Measurements from ENCODE around the gene ZNF57.
"Not testable (repeated sequence)": the region's sequence is repeated elsewhere in the genome, so short reads cannot be mapped to it uniquely, and the experiment has no call there.

The ZNF57 gene

DNA sequence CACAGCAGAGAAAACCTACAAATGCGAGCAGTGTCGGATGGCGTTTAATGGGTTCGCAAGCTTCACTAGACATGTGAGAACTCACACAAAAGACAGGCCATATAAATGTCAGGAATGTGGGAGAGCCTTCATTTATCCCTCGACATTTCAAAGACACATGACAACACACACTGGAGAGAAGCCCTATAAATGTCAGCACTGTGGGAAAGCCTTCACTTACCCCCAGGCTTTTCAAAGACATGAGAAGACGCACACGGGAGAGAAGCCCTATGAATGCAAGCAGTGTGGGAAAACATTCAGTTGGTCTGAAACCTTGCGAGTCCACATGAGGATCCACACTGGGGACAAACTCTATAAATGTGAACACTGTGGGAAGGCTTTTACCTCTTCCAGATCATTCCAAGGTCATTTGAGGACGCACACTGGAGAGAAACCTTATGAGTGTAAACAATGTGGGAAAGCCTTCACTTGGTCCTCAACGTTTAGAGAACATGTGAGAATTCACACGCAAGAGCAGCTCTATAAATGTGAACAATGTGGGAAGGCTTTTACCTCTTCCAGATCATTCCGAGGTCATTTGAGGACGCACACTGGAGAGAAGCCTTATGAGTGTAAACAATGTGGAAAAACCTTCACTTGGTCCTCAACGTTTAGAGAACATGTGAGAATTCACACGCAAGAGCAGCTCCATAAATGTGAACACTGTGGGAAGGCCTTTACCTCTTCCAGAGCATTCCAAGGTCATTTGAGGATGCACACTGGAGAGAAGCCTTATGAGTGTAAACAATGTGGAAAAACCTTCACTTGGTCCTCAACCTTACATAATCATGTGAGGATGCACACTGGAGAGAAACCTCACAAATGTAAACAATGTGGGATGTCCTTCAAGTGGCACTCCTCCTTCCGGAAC lies 16.8 kb downstream of the ZNF57 start:
- H3K36me3 Mint-ChIP-seq (ENCODE audit: low read depth) = peaks cover 64% of the 10 kb centered on the region
- H3K27ac Mint-ChIP-seq = no peak overlapping the region
- no peaks in the 10 kb centered on the region for H3K4me1 Mint-ChIP-seq (ENCODE audit: low read depth)
- intact Hi-C loops (cut with micrococcal nuclease) = no loop called here
- H3K4me3 Mint-ChIP-seq = no peak overlapping the region
- H3K27me3 Mint-ChIP-seq = no peaks in the 10 kb centered on the region
- H3K9me3 Mint-ChIP-seq = peaks cover 61% of the 10 kb centered on the region

DNA sequence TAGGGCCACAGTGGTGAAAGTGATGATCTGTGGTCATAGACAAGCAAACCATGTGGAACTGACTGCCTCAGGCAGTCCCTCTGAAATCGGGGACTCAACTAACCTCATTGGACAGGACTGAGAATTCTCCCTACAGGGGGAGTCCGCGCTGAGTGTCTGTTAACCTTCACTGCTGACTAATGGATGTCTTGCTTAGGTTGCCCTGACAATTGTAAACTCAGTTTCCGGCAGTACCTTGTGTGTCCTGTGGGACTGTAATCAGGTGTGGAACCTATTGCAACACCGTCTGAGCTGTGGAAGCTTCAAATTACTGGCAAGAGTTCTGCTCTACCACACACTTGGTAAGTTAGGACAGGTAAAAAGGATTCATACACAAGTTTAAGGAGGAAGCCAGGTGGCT lies 22.3 kb downstream of the ZNF57 start:
- intact Hi-C loops (cut with micrococcal nuclease) = no loop called here
- H3K4me1 Mint-ChIP-seq (ENCODE audit: low read depth) = no peaks in the 10 kb centered on the region
- no peaks in the 10 kb centered on the region for H3K27me3 Mint-ChIP-seq
- H3K9me3 Mint-ChIP-seq = peaks cover 30% of the 10 kb centered on the region
- H3K36me3 Mint-ChIP-seq (ENCODE audit: low read depth) = peaks cover 27% of the 10 kb centered on the region
- no peak overlapping the region for H3K27ac Mint-ChIP-seq
- no peak overlapping the region for H3K4me3 Mint-ChIP-seq

DNA sequence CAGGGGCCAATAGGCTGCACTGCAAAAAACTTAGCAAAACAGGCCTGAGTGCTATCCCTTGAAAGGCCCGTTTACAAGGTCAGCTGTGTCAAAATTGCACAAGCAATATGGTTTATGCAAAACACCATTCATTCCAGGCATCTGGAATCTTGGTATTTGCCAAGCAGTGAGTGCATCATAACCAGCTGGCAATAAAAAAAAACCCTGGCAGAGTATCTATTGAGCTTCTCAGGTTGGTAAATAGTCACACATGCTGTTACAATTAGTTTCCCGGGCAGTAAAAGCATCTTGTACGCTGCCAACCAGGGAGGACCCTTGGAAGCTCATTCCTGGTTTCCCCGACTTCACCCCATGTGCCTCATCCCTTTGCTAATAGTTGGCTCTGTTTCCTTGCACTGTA lies 22.8 kb downstream of the ZNF57 start:
- Mint-ChIP-seq H3K27me3 (no peaks in the 10 kb centered on the region), H3K9me3 (peaks cover 25% of the 10 kb centered on the region), H3K4me1 (ENCODE audit: low read depth) (no peaks in the 10 kb centered on the region), H3K36me3 (ENCODE audit: low read depth) (peaks cover 22% of the 10 kb centered on the region), H3K27ac (no peak overlapping the region), H3K4me3 (no peak overlapping the region)
- intact Hi-C loops (cut with micrococcal nuclease) = no loop called here

DNA sequence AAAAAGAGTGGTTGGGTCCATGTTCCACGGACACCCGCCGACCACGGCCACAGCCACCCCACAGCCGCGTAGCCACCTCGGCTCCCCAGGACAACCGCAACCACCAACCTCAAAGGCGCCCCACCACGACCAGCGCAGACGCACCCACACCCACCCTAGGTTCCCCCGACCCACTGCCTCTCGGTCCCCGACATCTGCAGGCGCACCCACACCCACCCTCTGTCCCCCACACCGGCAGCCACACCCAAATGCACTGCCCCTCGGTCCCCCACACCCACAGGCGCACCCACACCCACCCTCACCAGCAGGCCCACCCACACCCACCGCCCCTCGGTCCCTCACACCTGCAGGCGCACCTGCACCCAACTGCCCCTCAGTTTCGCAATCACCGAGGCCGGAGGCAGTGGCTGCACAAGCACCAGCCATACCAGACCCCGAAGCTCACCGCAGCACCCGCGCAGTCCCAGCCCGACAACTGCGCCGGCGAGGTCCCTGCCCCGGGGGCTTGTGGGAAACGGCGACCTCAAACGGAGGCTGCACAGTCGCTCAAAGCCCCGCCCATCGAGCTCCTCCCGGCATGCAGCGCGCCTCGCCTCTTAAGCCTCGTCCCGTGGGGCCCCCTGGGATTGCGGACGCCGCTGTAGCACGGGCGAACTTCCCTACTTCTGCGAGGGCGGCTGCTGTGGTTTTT lies 25.8 kb downstream of the ZNF57 start:
- Mint-ChIP-seq H3K4me1 (ENCODE audit: low read depth) (no peaks in the 10 kb centered on the region), H3K9me3 (peaks cover 31% of the 10 kb centered on the region)

DNA sequence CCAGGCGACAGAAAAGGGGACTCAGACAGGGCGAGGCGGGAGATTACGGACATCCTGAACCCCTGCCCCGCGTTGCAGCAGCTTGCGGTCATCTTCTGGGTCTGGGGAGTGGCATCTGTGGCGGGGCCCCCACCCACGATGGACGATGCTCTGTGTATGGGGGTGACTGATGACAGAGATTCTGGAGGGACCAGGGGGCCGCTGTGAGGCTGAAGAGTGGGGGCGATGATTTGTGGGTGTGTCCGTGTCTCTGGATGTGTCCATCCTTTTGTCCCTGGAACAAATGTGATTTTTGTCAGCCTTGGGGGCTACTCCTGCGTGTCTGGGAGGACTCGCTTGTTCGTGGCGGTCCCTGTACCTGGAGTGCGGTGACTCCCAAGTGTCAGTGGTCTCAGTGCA lies 26.3 kb downstream of the ZNF57 start:
- Mint-ChIP-seq H3K27ac (no peak overlapping the region), H3K27me3 (no peaks in the 10 kb centered on the region), H3K9me3 (peaks cover 36% of the 10 kb centered on the region)

More for the DNA sequence above, 25.8 kb downstream of the ZNF57 start:
- Mint-ChIP-seq H3K27me3 (no peaks in the 10 kb centered on the region), H3K36me3 (ENCODE audit: low read depth) (peaks cover 36% of the 10 kb centered on the region), H3K27ac (no peak overlapping the region), H3K4me3 (no peak overlapping the region)
- intact Hi-C loops (cut with micrococcal nuclease) = no loop called here

DNA sequence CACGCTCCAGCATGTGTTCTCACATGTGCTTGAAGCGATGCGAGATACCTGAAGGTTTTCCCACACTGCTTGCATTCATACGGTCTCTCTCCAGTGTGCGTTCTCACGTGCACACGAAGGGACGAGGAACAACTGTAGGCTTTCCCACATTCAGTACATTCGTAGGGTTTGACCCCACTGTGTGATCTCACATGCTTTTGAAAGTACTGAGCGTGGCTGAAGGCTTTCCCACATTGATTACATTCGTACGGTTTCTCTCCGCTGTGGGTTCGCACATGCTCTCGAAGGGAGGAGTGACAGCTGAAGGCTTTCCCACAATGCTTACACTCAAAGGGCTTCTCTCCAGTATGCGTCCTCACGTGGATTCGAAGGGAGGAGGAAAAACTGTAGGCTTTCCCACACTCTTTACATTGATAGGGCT lies 32.8 kb downstream of the ZNF57 start:
- no peaks in the 10 kb centered on the region for H3K27me3 Mint-ChIP-seq
- H3K36me3 Mint-ChIP-seq (ENCODE audit: low read depth) = peaks cover 85% of the 10 kb centered on the region
- intact Hi-C loops (cut with micrococcal nuclease) = loop anchor here (10.0 kb wide), 1 partner anchor 89 kb away; the partner anchor contains the start of gene ZNF555
- no peak overlapping the region for H3K27ac Mint-ChIP-seq
- no peak overlapping the region for H3K4me3 Mint-ChIP-seq
- H3K4me1 Mint-ChIP-seq (ENCODE audit: low read depth) = no peaks in the 10 kb centered on the region
- H3K9me3 Mint-ChIP-seq = peaks cover 68% of the 10 kb centered on the region

More for the DNA sequence above, 26.3 kb downstream of the ZNF57 start:
- intact Hi-C loops (cut with micrococcal nuclease) = no loop called here
- no peaks in the 10 kb centered on the region for H3K4me1 Mint-ChIP-seq (ENCODE audit: low read depth)
- H3K4me3 Mint-ChIP-seq = no peak overlapping the region
- H3K36me3 Mint-ChIP-seq (ENCODE audit: low read depth) = peaks cover 39% of the 10 kb centered on the region

DNA sequence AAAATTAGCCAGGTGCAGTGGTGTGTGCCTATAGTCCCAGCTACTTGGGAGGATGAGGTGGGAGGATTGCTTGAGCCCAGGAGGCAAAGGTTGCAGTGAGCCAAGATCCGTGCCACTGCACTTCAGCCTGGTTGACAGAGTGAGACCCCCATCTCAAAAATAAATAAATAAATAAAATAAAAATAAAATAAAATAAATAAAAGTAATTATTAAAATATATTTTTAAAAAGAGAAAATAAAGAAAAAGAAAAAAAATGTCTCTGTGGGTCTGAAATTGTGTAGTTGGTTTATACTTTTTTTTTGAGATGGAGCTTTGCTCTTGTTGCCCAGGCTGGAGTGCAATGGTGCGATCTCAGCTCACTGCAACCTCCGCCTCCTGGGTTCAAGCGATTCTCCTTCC lies 35.1 kb downstream of the ZNF57 start:
- not testable (repeated sequence) for H3K27me3 Mint-ChIP-seq; H3K4me1 Mint-ChIP-seq (ENCODE audit: low read depth); H3K27ac Mint-ChIP-seq; H3K4me3 Mint-ChIP-seq
- Mint-ChIP-seq H3K36me3 (ENCODE audit: low read depth) (peaks cover 82% of the 10 kb centered on the region), H3K9me3 (peaks cover 60% of the 10 kb centered on the region)
- intact Hi-C loops (cut with micrococcal nuclease) = loop anchor here (10.0 kb wide), 1 partner anchor 91 kb away; the partner anchor contains the start of gene ZNF555

DNA sequence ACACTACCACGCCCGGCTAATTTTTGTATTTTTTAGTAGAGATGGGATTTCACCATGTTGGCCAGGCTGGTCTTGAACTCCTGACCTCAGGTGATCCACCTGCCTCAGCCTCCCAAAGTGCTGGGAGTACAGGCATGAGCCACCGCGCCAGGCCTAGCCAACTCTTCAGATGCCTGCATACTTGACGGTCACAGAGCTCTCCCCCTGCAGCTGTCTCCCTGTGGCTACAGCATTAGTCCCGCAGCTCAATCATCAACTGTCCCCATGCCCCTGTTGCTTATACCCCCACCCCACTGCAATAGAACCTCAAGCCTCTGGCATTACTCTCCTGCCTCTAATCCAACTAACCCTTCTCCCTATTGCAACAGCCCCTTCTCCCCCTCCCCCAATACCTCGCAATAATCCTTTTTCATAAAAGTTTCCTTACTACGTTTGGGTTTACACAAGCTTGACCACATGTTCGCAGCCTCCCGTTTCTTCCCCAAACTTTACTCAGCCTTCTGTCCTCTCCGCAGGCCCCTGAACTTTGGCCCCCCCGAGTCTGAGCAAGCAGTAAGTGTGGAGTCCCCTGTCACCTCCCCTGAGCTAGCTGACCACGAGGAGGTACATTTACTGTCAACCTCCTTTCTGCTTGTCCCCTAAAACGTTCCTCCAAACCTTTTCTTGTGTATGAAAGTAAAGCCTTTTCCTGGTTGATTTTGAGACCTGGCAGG lies 42.4 kb downstream of the ZNF57 start:
- no peaks in the 10 kb centered on the region for H3K9me3 Mint-ChIP-seq
- intact Hi-C loops (cut with micrococcal nuclease) = no loop called here
- H3K4me1 Mint-ChIP-seq (ENCODE audit: low read depth) = peaks cover 23% of the 10 kb centered on the region
- H3K27ac Mint-ChIP-seq = peak overlapping the region; percentile 99
- H3K36me3 Mint-ChIP-seq (ENCODE audit: low read depth) = peaks cover 40% of the 10 kb centered on the region
- H3K27me3 Mint-ChIP-seq = no peaks in the 10 kb centered on the region
- no peak overlapping the region for H3K4me3 Mint-ChIP-seq

DNA sequence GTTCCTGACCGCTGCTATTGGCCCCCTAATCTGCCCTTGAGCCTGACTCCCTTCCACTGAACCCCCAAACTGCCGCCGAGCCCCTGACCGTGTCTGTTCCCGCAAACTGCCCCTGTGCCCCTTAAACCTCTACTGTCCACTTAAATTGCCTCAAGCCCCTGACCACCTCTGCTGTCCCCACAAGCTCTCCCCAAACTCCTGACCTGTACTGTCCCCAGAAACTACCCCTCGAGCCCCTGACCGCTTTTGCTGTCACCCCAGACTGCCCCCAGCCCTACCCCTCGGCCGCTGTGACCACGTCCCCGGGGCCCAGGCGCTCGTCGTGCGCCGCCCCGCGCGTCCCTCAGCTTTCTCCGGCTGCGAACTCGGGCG lies 43.7 kb downstream of the ZNF57 start:
- H3K9me3 Mint-ChIP-seq = no peaks in the 10 kb centered on the region
- H3K27ac Mint-ChIP-seq = peak overlapping the region; percentile 99
- peak overlapping the region; percentile 97 for H3K4me3 Mint-ChIP-seq
- peaks cover 38% of the 10 kb centered on the region for H3K36me3 Mint-ChIP-seq (ENCODE audit: low read depth)
- H3K4me1 Mint-ChIP-seq (ENCODE audit: low read depth) = peaks cover 31% of the 10 kb centered on the region
- intact Hi-C loops (cut with micrococcal nuclease) = no loop called here
- no peaks in the 10 kb centered on the region for H3K27me3 Mint-ChIP-seq

DNA sequence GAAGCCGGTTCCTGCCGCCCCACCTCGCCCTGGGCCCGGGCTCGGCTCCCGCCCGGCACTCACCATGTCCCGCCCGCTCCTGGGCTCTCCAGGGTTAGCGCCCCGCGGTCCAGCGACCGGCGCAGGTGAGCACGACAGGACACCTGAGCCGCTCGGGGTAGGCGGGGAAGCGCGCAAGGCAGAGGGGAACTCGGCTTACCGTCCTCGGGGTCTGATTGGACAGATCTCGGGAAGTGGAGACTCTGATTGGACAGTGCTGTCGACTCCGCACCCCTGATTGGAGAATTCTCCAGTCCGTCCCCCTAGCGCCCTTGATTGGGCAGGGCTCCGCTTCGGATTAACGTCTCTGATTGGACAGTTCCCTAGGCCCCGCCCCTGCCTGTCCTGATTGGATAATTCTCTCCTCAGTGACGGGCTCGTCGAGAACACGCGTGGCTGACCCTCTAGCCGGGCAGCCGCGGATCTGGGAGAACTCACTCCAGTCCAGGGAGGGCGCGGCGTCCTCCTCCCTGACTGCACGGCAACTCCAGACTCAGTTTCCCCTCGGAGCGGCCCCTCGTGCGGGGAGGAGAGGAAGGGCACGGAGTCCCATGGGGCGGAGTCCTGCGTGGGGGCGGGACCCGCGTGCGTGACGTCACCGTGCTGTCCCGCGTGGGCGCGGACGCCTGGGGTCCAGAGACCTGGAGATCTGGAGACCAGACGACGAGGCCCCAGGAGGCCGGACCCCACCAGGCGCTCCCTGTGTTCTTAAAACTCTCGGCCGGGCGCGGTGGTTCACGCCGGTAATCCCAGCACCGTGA lies 44.2 kb downstream of the ZNF57 start, which contains the start of gene ZNF77:
Gene ZNF77 (minus strand): TSS at position 197 of the 800 bp plus-strand sequence. CDS start 131 bp downstream, at position 66.
- Mint-ChIP-seq H3K36me3 (ENCODE audit: low read depth) (peaks cover 37% of the 10 kb centered on the region), H3K27me3 (no peaks in the 10 kb centered on the region), H3K4me3 (peak within 1 kb of the TSS; percentile 97), H3K9me3 (no peaks in the 10 kb centered on the region), H3K4me1 (ENCODE audit: low read depth) (peaks cover 34% of the 10 kb centered on the region), H3K27ac (peak within 1 kb of the TSS; percentile 99)
- intact Hi-C loops (cut with micrococcal nuclease) = no loop called here

DNA sequence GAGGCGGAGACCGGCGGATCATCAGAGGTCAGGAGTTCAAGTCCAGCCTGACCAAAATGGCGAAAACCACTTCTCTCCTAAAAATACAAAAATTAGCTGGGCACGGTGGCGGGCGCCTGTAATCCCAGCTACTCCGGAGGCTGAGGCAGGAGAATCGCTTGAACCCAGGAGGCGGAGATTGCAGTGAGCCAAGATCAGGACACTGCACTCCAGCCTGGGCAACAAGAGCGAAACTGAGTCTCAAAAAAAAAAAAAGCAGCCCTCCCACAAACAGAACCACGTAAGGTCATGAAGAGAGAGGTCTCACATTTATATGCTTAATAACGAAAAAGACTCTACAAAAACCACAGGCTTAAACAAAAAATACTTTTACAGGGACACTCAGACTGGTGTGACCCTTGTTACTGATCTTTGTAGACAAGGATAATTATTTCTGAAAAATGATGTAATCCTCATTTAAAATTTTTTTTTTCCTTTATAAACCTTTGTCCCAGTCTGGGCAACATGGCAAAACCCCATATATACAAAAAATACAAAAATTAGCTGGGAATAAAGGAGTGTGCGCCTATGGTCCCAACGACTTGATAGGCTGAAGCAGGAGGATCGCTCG lies 45.0 kb downstream of the ZNF57 start:
- Mint-ChIP-seq H3K36me3 (ENCODE audit: low read depth) (peaks cover 44% of the 10 kb centered on the region), H3K4me1 (ENCODE audit: low read depth) (peaks cover 34% of the 10 kb centered on the region), H3K4me3 (peak overlapping the region; percentile 97), H3K27me3 (no peaks in the 10 kb centered on the region), H3K27ac (peak overlapping the region; percentile 99), H3K9me3 (no peaks in the 10 kb centered on the region)
- intact Hi-C loops (cut with micrococcal nuclease) = no loop called here

DNA sequence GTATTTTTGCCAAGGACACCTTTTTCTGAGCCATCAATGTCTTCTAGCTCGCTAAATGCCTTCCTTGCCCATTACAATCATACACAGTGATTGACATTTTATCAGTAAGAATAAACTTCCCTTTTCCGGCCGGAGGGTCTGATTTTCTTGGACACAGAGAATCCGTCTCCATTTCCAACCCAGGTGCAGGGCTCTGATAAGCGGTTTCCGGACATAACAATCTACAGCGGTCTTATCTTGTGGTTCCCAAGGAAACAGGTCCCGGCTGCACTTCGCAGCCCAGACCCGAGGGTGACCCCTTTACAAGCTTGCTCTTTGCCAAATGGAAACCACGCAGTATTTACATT lies 49.2 kb downstream of the ZNF57 start:
- H3K9me3 Mint-ChIP-seq = no peaks in the 10 kb centered on the region
- intact Hi-C loops (cut with micrococcal nuclease) = no loop called here
- peak overlapping the region; percentile 98 for H3K4me3 Mint-ChIP-seq
- H3K27me3 Mint-ChIP-seq = no peaks in the 10 kb centered on the region
- peaks cover 35% of the 10 kb centered on the region for H3K36me3 Mint-ChIP-seq (ENCODE audit: low read depth)
- H3K27ac Mint-ChIP-seq = peak overlapping the region; percentile 96
- peaks cover 11% of the 10 kb centered on the region for H3K4me1 Mint-ChIP-seq (ENCODE audit: low read depth)

All from dendritic cell treated with granulocyte-macrophage colony-stimulating factor and Interleukin-4, amounts not matched to agents 40 ng/mL and 50 ng/mL, for 4 days (primary cell).